A673 (cell line): ENCODE data around the gene MND1. TPM values are rescaled to one million over a fixed set of nuclear protein-coding genes. Genes with fewer than 3 reads are reported as not detected.

Source experiments
- BruUV-seq: library from RNA; stranded (reverse); fragments of 400-500 nt; replicated peaks from 2 replicates; lab custom pipeline; 2021; lab: Mats Ljungman, UMichigan
- CTCF ChIA-PET: fragments of 300-600 bp; sonication (Branson Sonifier 250); formaldehyde crosslinking; loops from one replicate; lab custom pipeline; 2022; ENCODE audit warnings: antibody characterized with exemption; lab: Charles Lee
- POLR2A ChIA-PET: fragments of 300-600 bp; sonication (Branson Sonifier 250); formaldehyde crosslinking; loops from one replicate; lab custom pipeline; 2022; ENCODE audit warnings: antibody characterized with exemption; ENCODE audit not compliant: low non-redundant PET; lab: Charles Lee
- DNase-seq: peaks from one replicate; pipeline ENCODE4 v3.0.0-alpha.2; 2015; ENCODE audit warnings: low spot score
- H3K27ac ChIP-seq: fragments of 200-600 bp; sonication (generic); 2 replicates; pipeline ENCODE4 v1.5.1; 2016; ENCODE audit warnings: mixed run types, low read depth, mild to moderate bottlenecking, mixed read lengths, antibody characterized with exemption, low read length; ENCODE audit not compliant: poor library complexity, severe bottlenecking
- H3K27me3 ChIP-seq: fragments of 200-600 bp; sonication (generic); replicated peaks from 2 replicates; pipeline ENCODE4 v1.6.1; 2017; ENCODE audit warnings: mixed run types, low read depth, mild to moderate bottlenecking, mixed read lengths, antibody characterized with exemption, low read length; ENCODE audit not compliant: insufficient read depth, poor library complexity
- H3K36me3 ChIP-seq: fragments of 200-600 bp; sonication (generic); 2 replicates; pipeline ENCODE4 v1.6.1; 2016; ENCODE audit warnings: mixed run types, mild to moderate bottlenecking, mixed read lengths, antibody characterized with exemption, low read length; ENCODE audit not compliant: insufficient read depth, poor library complexity, severe bottlenecking
- H3K4me1 ChIP-seq: fragments of 200-600 bp; sonication (generic); 2 replicates; pipeline ENCODE4 v1.6.1; 2017; ENCODE audit warnings: mixed run types, mild to moderate bottlenecking, mixed read lengths, antibody characterized with exemption, low read length; ENCODE audit not compliant: insufficient read depth, poor library complexity, severe bottlenecking
- H3K4me3 ChIP-seq: fragments of 200-600 bp; sonication (generic); 2 replicates; pipeline ENCODE4 v1.5.1; 2016; ENCODE audit warnings: low read depth, mixed run types, mild to moderate bottlenecking, mixed read lengths, low read length; ENCODE audit not compliant: poor library complexity, severe bottlenecking
- H3K9me3 ChIP-seq: fragments of 200-600 bp; sonication (generic); 2 replicates; pipeline ENCODE4 v1.6.1; 2016; ENCODE audit warnings: mixed run types, low read depth, mild to moderate bottlenecking, mixed read lengths, antibody characterized with exemption, low read length; ENCODE audit not compliant: poor library complexity, severe bottlenecking
- EZH2 ChIP-seq: fragments of 200-600 bp; sonication (generic); IDR thresholded peaks from 2 replicates; pipeline ENCODE4 v1.6.1; 2017; ENCODE audit warnings: borderline replicate concordance, low read depth, mild to moderate bottlenecking, mixed read lengths, antibody characterized with exemption, low read length; ENCODE audit not compliant: poor library complexity, severe bottlenecking
- intact Hi-C: fragments of 100-400 bp; cut with micrococcal nuclease; formaldehyde crosslinking; loops from one replicate; pipeline ENCODE4 v1.10.0; 2022; ENCODE audit not compliant: unreplicated experiment
- total RNA-seq: library from RNA; stranded (reverse); gene quantifications from 2 replicates; pipeline ENCODE4 v1.2.3, GENCODE V29; 2021
- TF ChIP-seq, protein P1 (sequence below): fragments of 300-800, 200-600 bp; sonication (generic); conservative IDR thresholded peaks from 2 replicates; pipeline ENCODE4 v1.5.1; 2017; ENCODE audit warnings: low read depth, mild to moderate bottlenecking, antibody characterized with exemption, low read length, moderate library complexity, mixed read lengths

MND1 gene
- total RNA-seq, 1 experiment from 2014 or later, result 43.7 TPM

DNA sequence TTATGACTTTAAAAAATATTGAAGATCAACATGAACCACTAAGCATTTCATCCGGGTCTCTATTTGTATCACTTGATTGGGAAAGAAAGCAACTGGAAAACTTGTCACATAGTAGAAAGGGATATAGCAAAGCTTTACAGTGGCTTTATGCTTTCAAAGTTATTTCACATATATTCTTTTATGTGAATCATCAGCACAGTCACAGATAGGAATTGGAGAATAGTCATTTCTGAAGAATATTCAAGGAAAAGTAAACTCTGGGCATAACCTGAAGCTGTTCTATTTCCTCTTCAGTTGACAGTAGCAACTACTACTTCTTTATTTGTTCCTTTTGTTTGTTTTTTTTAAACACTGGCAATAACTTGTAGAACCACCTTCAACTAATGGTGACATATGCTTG lies 50.5 kb downstream of the MND1 start:
- Histone ChIP-seq H3K9me3 (no peaks in the 10 kb centered on the region), H3K4me3 (no peak overlapping the region), H3K27ac (no peak overlapping the region), H3K4me1 (no peaks in the 10 kb centered on the region), H3K27me3 (no peaks in the 10 kb centered on the region), H3K36me3 (peaks cover 6% of the 10 kb centered on the region)
- TF ChIP-seq, protein P1, sequence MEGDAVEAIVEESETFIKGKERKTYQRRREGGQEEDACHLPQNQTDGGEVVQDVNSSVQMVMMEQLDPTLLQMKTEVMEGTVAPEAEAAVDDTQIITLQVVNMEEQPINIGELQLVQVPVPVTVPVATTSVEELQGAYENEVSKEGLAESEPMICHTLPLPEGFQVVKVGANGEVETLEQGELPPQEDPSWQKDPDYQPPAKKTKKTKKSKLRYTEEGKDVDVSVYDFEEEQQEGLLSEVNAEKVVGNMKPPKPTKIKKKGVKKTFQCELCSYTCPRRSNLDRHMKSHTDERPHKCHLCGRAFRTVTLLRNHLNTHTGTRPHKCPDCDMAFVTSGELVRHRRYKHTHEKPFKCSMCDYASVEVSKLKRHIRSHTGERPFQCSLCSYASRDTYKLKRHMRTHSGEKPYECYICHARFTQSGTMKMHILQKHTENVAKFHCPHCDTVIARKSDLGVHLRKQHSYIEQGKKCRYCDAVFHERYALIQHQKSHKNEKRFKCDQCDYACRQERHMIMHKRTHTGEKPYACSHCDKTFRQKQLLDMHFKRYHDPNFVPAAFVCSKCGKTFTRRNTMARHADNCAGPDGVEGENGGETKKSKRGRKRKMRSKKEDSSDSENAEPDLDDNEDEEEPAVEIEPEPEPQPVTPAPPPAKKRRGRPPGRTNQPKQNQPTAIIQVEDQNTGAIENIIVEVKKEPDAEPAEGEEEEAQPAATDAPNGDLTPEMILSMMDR, result no peak
- no peak for TF ChIP-seq EZH2
- intact Hi-C loops, result no loop called here
- ChIA-PET POLR2A (no interaction called here), CTCF (no interaction called here)
- no TSS peak for BruUV-seq
- no peak for DNase-seq

DNA sequence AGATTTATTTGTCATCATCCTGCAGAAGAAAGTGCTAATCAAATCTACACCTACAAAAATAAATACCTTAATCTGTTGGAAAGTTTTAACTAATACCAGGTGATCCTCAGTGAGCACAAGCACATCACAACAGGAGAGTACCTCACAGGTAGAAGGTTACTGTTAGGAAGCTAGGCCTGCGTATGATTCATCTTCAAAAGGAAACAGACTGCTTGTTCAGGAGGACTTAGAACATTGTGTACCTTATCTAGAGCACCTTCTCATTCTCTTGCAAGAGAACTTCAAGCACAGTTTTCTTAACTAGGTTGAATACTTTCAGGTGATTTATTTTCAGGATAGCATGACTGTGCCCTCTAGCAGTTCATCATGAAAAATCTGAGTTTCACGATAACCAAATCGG lies 54.2 kb downstream of the MND1 start:
- H3K4me3 ChIP-seq, result no peak overlapping the region
- no peak for DNase-seq
- peaks cover 11% of the 10 kb centered on the region for H3K36me3 ChIP-seq
- H3K27ac ChIP-seq, result no peak overlapping the region
- H3K4me1 ChIP-seq, result no peaks in the 10 kb centered on the region
- intact Hi-C loops, result no loop called here
- no TSS peak for BruUV-seq
- no peaks in the 10 kb centered on the region for H3K27me3 ChIP-seq
- no peaks in the 10 kb centered on the region for H3K9me3 ChIP-seq
- TF ChIP-seq, protein P1, result no peak
- no peak for TF ChIP-seq EZH2
- ChIA-PET CTCF (no interaction called here), POLR2A (no interaction called here)

DNA sequence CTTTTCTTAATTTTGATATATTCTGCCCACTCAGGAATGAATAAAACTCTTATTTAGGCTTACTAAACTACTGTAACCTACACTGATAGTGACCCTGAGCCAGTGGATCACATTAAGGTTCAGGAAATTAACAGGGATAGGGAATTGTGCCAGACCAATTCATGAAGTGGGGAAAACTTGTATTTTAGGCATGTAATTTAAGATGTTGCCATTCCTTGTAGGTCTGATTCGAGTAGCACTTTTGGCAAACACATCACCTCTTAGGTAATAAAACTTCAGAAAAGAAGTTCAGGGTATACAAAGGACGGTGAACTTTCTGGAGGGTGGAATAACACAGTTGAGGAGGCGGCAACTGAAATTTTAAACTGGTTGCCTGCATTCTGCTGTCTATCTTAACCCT lies 54.9 kb downstream of the MND1 start:
- TF ChIP-seq, protein P1, result no peak
- no peak for TF ChIP-seq EZH2
- Histone ChIP-seq H3K27ac (no peak overlapping the region), H3K4me1 (no peaks in the 10 kb centered on the region), H3K36me3 (peaks cover 6% of the 10 kb centered on the region), H3K27me3 (no peaks in the 10 kb centered on the region), H3K9me3 (no peaks in the 10 kb centered on the region), H3K4me3 (no peak overlapping the region)
- ChIA-PET POLR2A (no interaction called here), CTCF (no interaction called here)
- DNase-seq, result no peak
- intact Hi-C loops, result no loop called here
- no TSS peak for BruUV-seq
